ENCODE measurements around the gene RALGAPA1.

- TF ChIP-seq CTCF (IDR thresholded peaks at IDR 0.05) (no peak), EZH2 (IDR thresholded peaks at IDR 0.05; ENCODE audit: borderline replicate concordance, insufficient read depth, low read depth, low read length, poor library complexity, severe bottlenecking) (no peak)
These were observed 67.1 kb downstream of the RALGAPA1 start for GRCh38 chr14:35742032-35742371.
